Thyroid gland (tissue), 4 donors: ENCODE data around the gene IMMP1L. TPM values are rescaled to one million over a fixed set of nuclear protein-coding genes. Genes with fewer than 3 reads are reported as not detected.

ENCODE experiments used
- DNase-seq, 2 donors: peaks; one replicate each; pipeline ENCODE4 v3.0.0-alpha.2; 2019
- H3K27ac ChIP-seq, 3 donors: fragments of 200-600 bp; sonication (generic); 1 replicate in 2 of 3; 2 replicates in 1 of 3; pipeline ENCODE4 v1.5.1; 2016 to 2019; ENCODE audit warnings: mild to moderate bottlenecking in 1 of 3, moderate library complexity in 1 of 3
- H3K27me3 ChIP-seq: fragments of 200-600 bp; sonication (generic); one replicate; pipeline ENCODE4 v1.5.1; 2019
- H3K36me3 ChIP-seq, 2 donors: fragments of 200-600 bp; sonication (generic); one replicate each; pipeline ENCODE4 v1.5.1; 2016 to 2019
- H3K4me1 ChIP-seq, 2 donors: fragments of 200-600 bp; sonication (generic); one replicate each; pipeline ENCODE4 v1.5.1; 2017 to 2019
- H3K4me3 ChIP-seq, 3 donors: fragments of 200-600 bp; sonication (generic); replicated peaks in 1 of 3; 1 replicate in 2 of 3; 2 replicates in 1 of 3; pipeline ENCODE4 v1.5.1; 2016; ENCODE audit warnings: mild to moderate bottlenecking in 1 of 3
- H3K9me3 ChIP-seq: fragments of 200-600 bp; sonication (generic); one replicate; pipeline ENCODE4 v1.5.1; 2017
- CTCF ChIP-seq, 6 experiments: fragments of 200-600 bp in 3 of 6; fragments of 450-650 bp in 3 of 6; sonication (generic) in 3 of 6; IDR thresholded peaks; one replicate each; pipeline ENCODE4 v1.5.1; 2016 to 2019; ENCODE audit warnings: antibody characterized with exemption in 6 of 6, mild to moderate bottlenecking in 2 of 6, inconsistent platforms in 1 of 6, moderate library complexity in 1 of 6
- POLR2A ChIP-seq, 2 donors: fragments of 450-650 bp; IDR thresholded peaks; one replicate each; pipeline ENCODE4 v1.6.1; 2017; ENCODE audit warnings: antibody characterized with exemption in 2 of 2, mild to moderate bottlenecking in 2 of 2, moderate library complexity in 1 of 2
- WGBS, 2 donors: methylation state at CpG; one replicate each; pipeline ENCODE4 v1.1.5; 2017; 5-methylcytosine and 5-hydroxymethylcytosine counted together
- intact Hi-C: fragments of 100-400 bp; cut with DNase I; formaldehyde crosslinking; loops from one replicate; pipeline ENCODE4 v1.15.1; 2023
- total RNA-seq, 4 donors: library from RNA; depleted of rRNA; stranded (reverse); fragments of >200 nt; gene quantifications; one replicate each; pipeline ENCODE4 v1.2.3, GENCODE V29; 2016

IMMP1L gene
- 10 to 100 TPM in 3 of 4 donors, 1 to 10 TPM in 1; 9.5 to 76.9 (median 14.7) TPM for total RNA-seq

DNA sequence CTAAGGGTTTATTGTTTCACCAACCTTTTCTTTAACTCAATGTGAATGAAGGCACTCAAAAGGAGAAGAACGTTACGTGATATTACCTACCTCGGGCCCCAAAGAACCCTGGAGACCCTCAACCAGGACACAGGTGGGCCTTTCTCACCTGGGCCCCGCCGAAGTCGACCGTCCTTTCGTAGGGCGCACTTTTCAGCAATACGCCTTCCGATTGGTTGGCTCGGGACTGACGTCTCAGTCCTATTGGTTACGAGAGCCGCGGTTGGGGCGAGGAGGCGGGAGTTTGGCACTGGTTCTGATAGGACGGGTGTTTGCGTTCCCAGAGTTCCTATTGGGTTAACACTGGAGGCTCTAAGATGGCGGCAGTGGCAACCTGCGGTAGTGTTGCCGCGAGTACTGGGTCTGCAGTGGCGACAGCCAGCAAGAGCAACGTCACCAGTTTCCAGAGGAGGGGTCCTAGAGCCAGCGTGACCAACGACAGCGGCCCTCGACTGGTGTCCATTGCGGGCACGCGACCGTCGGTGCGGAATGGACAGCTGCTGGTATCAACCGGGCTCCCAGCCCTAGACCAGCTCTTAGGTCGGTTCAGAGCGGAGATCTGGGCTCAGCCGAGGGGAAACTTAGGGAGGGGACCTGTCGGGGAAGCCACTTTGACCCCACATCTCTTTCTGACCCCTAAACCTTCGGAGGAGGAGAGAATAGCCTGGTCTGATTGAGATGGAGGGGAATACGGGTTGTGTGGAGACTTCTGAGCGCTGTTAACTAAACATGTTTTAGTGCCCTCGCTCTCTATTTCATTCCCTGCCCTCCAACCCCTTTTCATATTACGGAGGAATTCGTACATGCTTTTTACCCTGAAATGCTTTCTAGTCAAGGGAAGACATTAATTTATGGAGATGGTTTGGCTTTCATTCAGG is at the start of gene IMMP1L, which contains the start of gene ELP4:
Gene IMMP1L, minus strand, starts transcription at position 194 of the 917 bp plus-strand sequence. CDS start 46,346 bp downstream, outside the sequence.
Gene ELP4, plus strand, starts transcription at position 339 of the 917 bp plus-strand sequence. Its CDS starts 18 bp downstream, at position 357.
- peak; percentile 96 to 97 for DNase-seq
- intact Hi-C loops, result no loop called here
- TF ChIP-seq POLR2A (IDR thresholded peaks at IDR 0.05), result peak in 1 of 2 donors; percentile 90
- TF ChIP-seq CTCF (IDR thresholded peaks at IDR 0.05), result no peak
- H3K4me3 ChIP-seq, result peak within 1 kb of the TSS; percentile 59 to 91 (median 85)
- WGBS, 2 donors, result 0% methylated on average over 33 of the region's 47 CpGs
- H3K36me3 ChIP-seq, result no peaks in the 10 kb centered on the region
- H3K27ac ChIP-seq, result peak within 1 kb of the TSS; percentile 36 to 84 (median 60)
- H3K9me3 ChIP-seq, result no peaks in the 10 kb centered on the region
- peaks cover 8 to 17% of the 10 kb centered on the region in 2 donors for H3K4me1 ChIP-seq
- H3K27me3 ChIP-seq, result no peaks in the 10 kb centered on the region

- Histone ChIP-seq H3K27me3 (no peaks in the 10 kb centered on the region), H3K27ac (peak overlapping the region in 1 of 3 donors; percentile 51), H3K4me3 (no peak overlapping the region), H3K4me1 (peaks cover 11 to 13% of the 10 kb centered on the region in 2 donors), H3K36me3 (no peaks in the 10 kb centered on the region), H3K9me3 (no peaks in the 10 kb centered on the region)
- WGBS, 2 donors, result 27 to 34% methylated on average over 2 of the region's 2 CpGs
- intact Hi-C loops, result no loop called here
- no peak for DNase-seq
- TF ChIP-seq POLR2A (IDR thresholded peaks at IDR 0.05), result no peak
- TF ChIP-seq CTCF (IDR thresholded peaks at IDR 0.05), result no peak
These were observed 48.6 kb upstream of the IMMP1L start for GRCh38 chr11:31558001-31558400.

- WGBS, 2 donors, result 96 to 100% methylated on average over 1 of the region's 1 CpG
- intact Hi-C loops, result no loop called here
- H3K27ac ChIP-seq, result no peak overlapping the region
- no peaks in the 10 kb centered on the region for H3K9me3 ChIP-seq
- no peaks in the 10 kb centered on the region for H3K27me3 ChIP-seq
- H3K4me3 ChIP-seq, result no peak overlapping the region
- H3K4me1 ChIP-seq, result peaks cover 11 to 13% of the 10 kb centered on the region in 2 donors
- no peaks in the 10 kb centered on the region for H3K36me3 ChIP-seq
- TF ChIP-seq POLR2A (IDR thresholded peaks at IDR 0.05) (no peak), CTCF (IDR thresholded peaks at IDR 0.05) (no peak)
- no peak for DNase-seq
These were observed 46.5 kb upstream of the IMMP1L start for GRCh38 chr11:31555938-31556337.

- Histone ChIP-seq H3K9me3 (no peaks in the 10 kb centered on the region), H3K36me3 (peaks cover 0 to 4% of the 10 kb centered on the region in 2 donors), H3K27ac (no peak overlapping the region), H3K4me3 (no peak overlapping the region), H3K27me3 (no peaks in the 10 kb centered on the region), H3K4me1 (no peaks in the 10 kb centered on the region)
- no peak for DNase-seq
- intact Hi-C loops, result no loop called here
- no peak for TF ChIP-seq CTCF (IDR thresholded peaks at IDR 0.05)
- no peak for TF ChIP-seq POLR2A (IDR thresholded peaks at IDR 0.05)
These were observed 33.4 kb upstream of the IMMP1L start for GRCh38 chr11:31542862-31543261.

DNA sequence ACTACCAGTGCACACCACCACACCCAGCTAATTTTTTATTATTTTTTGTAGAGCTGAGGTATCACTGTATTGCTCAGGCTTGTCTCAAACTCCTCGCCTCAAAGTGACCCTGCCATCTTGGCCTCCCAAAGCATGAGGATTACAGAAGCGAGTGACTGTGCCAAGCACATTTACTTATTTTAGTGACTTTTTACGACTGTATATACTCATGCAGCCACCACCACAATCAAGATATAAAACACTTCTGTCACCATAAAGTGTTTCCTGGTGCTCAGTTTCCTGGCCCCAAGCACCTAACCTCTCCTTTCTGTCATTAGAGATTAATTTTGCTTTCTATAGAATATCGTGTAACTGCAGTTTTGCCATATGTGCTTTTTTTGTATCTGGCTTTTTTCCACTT is 26.1 kb upstream of the IMMP1L start:
- intact Hi-C loops, result no loop called here
- Histone ChIP-seq H3K4me1 (no peaks in the 10 kb centered on the region), H3K27me3 (no peaks in the 10 kb centered on the region), H3K9me3 (no peaks in the 10 kb centered on the region), H3K27ac (no peak overlapping the region), H3K4me3 (no peak overlapping the region), H3K36me3 (no peaks in the 10 kb centered on the region)
- 93 to 95% methylated on average over 4 of the region's 4 CpGs for WGBS, 2 donors
- no peak for DNase-seq
- no peak for TF ChIP-seq CTCF (IDR thresholded peaks at IDR 0.05)
